Frontal cortex (tissue), 4 donors: ENCODE results near the gene SLX4IP. TPM values are rescaled to one million over a fixed set of nuclear protein-coding genes. Genes with fewer than 3 reads are reported as not detected.

Experiments used
- DNase-seq, 2 donors: peaks; one replicate each; pipeline ENCODE4 v3.0.0; 2012; ENCODE audit warnings: low spot score in 2 of 2
- FAIRE-seq: peaks from 2 replicates; lab custom pipeline; 2012; peaks lifted over from hg19 to GRCh38; lab: Jason Lieb, UNC
- total RNA-seq: library from RNA; depleted of rRNA; stranded (reverse); fragments of >200 nt; gene quantifications from one replicate; pipeline ENCODE4 v1.2.3, GENCODE V29; 2014
- donor health status: control.
- donor health status: control.
- donor health status: control.

SLX4IP gene
- total RNA-seq, 1 donor from 2014 or later, result 8.2 TPM

- no peak for DNase-seq
Observed at GRCh38 chr20:10639077-10639736, 204.1 kb downstream of the SLX4IP start.

GRCh38 chr20:10639737-10640556 lies 204.8 kb downstream of the SLX4IP start:
- FAIRE-seq, result no peak
- peak in 1 of 2 donors; percentile 44 for DNase-seq

More at GRCh38 chr20:10639077-10639736, 204.1 kb downstream of the SLX4IP start:
- FAIRE-seq, result no peak

- DNase-seq, result no peak
- FAIRE-seq, result no peak
Observed at GRCh38 chr20:10640897-10641296, 205.8 kb downstream of the SLX4IP start.

GRCh38 chr20:10641467-10641866 lies 206.4 kb downstream of the SLX4IP start:
- DNase-seq (no peak), FAIRE-seq (no peak)

GRCh38 chr20:10641893-10642292 lies 206.8 kb downstream of the SLX4IP start:
- DNase-seq (no peak), FAIRE-seq (no peak)

GRCh38 chr20:10642856-10643559 lies 207.9 kb downstream of the SLX4IP start:
- no peak for FAIRE-seq

GRCh38 chr20:10643560-10643873 lies 208.4 kb downstream of the SLX4IP start:
- DNase-seq (no peak), FAIRE-seq (no peak)

More at GRCh38 chr20:10642856-10643559, 207.9 kb downstream of the SLX4IP start:
- no peak for DNase-seq

- no peak for FAIRE-seq
Observed at GRCh38 chr20:10644458-10645204, 209.5 kb downstream of the SLX4IP start.

GRCh38 chr20:10645205-10645570 lies 210.1 kb downstream of the SLX4IP start:
- DNase-seq (no peak), FAIRE-seq (no peak)

More at GRCh38 chr20:10644458-10645204, 209.5 kb downstream of the SLX4IP start:
- no peak for DNase-seq

GRCh38 chr20:10646006-10646405 lies 210.9 kb downstream of the SLX4IP start:
- DNase-seq (no peak), FAIRE-seq (no peak)

GRCh38 chr20:10646886-10647420 lies 211.8 kb downstream of the SLX4IP start:
- no peak for FAIRE-seq
- no peak for DNase-seq

- no peak for DNase-seq
- FAIRE-seq, result no peak
Observed at GRCh38 chr20:10647471-10647870, 212.4 kb downstream of the SLX4IP start.

- FAIRE-seq (no peak), DNase-seq (no peak)
Observed at GRCh38 chr20:10647909-10648308, 212.8 kb downstream of the SLX4IP start.

- FAIRE-seq, result no peak
Observed at GRCh38 chr20:10648651-10649050, 213.5 kb downstream of the SLX4IP start.

GRCh38 chr20:10649080-10649796 lies 214.1 kb downstream of the SLX4IP start:
- FAIRE-seq (no peak), DNase-seq (no peak)

More at GRCh38 chr20:10648651-10649050, 213.5 kb downstream of the SLX4IP start:
- no peak for DNase-seq

- DNase-seq (no peak), FAIRE-seq (no peak)
Observed at GRCh38 chr20:10649797-10650160, 214.7 kb downstream of the SLX4IP start.

- no peak for FAIRE-seq
- no peak for DNase-seq
Observed at GRCh38 chr20:10651227-10651990, 216.3 kb downstream of the SLX4IP start.

- DNase-seq (no peak), FAIRE-seq (no peak)
Observed at GRCh38 chr20:10652185-10652584, 217.1 kb downstream of the SLX4IP start.
